GM19025 (cell line): ENCODE data around the gene FPGS.
"Not testable (repeated sequence)": the region's sequence is repeated elsewhere in the genome, so short reads cannot be mapped to it uniquely, and the experiment has no call there.

Experiments used
- ATAC-seq: cut with Tn5 transposase; IDR thresholded peaks from one replicate; pipeline ENCODE4 v1.9.1; 2021; ENCODE audit warnings: mild to moderate bottlenecking, low read depth, moderate library complexity; ENCODE audit not compliant: unreplicated experiment

FPGS gene

GRCh38 chr9:127835991-127836516 is 33.4 kb downstream of the FPGS start:
- ATAC-seq, result no peak

GRCh38 chr9:127836561-127836960 is 33.9 kb downstream of the FPGS start:
- ATAC-seq, result not testable (repeated sequence)

- ATAC-seq, result no peak
These were observed 34.7 kb downstream of the FPGS start for GRCh38 chr9:127837346-127837745.

GRCh38 chr9:127838375-127839078 is 35.8 kb downstream of the FPGS start:
- ATAC-seq, result no peak

GRCh38 chr9:127841087-127841835 is 38.6 kb downstream of the FPGS start:
- no peak for ATAC-seq

GRCh38 chr9:127844821-127845359 is 42.2 kb downstream of the FPGS start:
- no peak for ATAC-seq

- not testable (repeated sequence) for ATAC-seq
These were observed 42.9 kb downstream of the FPGS start for GRCh38 chr9:127845619-127846018.

GRCh38 chr9:127846443-127847177 is 43.9 kb downstream of the FPGS start:
- no peak for ATAC-seq

- no peak for ATAC-seq
These were observed 44.5 kb downstream of the FPGS start for GRCh38 chr9:127847178-127847510.

- ATAC-seq, result no peak
These were observed 45.4 kb downstream of the FPGS start for GRCh38 chr9:127847833-127848755.

- ATAC-seq, result no peak
These were observed 46.2 kb downstream of the FPGS start for GRCh38 chr9:127848756-127849504.

GRCh38 chr9:127850286-127850830 is 47.7 kb downstream of the FPGS start:
- no peak for ATAC-seq

GRCh38 chr9:127852829-127853228 is 50.1 kb downstream of the FPGS start:
- no peak for ATAC-seq

GRCh38 chr9:127853312-127854183 is 50.9 kb downstream of the FPGS start:
- no peak for ATAC-seq

- ATAC-seq, result no peak
These were observed 51.6 kb downstream of the FPGS start, which contains the start of gene ENG for GRCh38 chr9:127854184-127854806. ENG (minus strand) TSS chr9:127854658; CDS start chr9:127854355, 303 bp downstream.

GRCh38 chr9:127854960-127855359 is 52.3 kb downstream of the FPGS start:
- ATAC-seq, result no peak

- no peak for ATAC-seq
These were observed 52.8 kb downstream of the FPGS start for GRCh38 chr9:127855522-127855921.
